Astrocyte of the cerebellum (primary cell): ENCODE data around the gene CACNG3.

Experiments used
- DNase-seq: peaks from one replicate; pipeline ENCODE4 v3.0.0-alpha.2; 2011; ENCODE audit warnings: low read depth
- H3K4me3 ChIP-seq: 2 replicates; pipeline ENCODE4 v1.5.1; 2011; ENCODE audit warnings: mild to moderate bottlenecking, low read depth, low read length, moderate library complexity
- in situ Hi-C: cut with HindIII; loops from 2 replicates; pipeline ENCODE4 v1.10.0; 2017; ENCODE audit warnings: low sequenced_read_pairs
- TF ChIP-seq, protein P1 (sequence below): IDR thresholded peaks from 2 replicates; pipeline ENCODE4 v1.5.1; 2012; ENCODE audit warnings: low read length, low read depth, moderate library complexity, mild to moderate bottlenecking; ENCODE audit errors: missing control alignments

The CACNG3 gene

DNA sequence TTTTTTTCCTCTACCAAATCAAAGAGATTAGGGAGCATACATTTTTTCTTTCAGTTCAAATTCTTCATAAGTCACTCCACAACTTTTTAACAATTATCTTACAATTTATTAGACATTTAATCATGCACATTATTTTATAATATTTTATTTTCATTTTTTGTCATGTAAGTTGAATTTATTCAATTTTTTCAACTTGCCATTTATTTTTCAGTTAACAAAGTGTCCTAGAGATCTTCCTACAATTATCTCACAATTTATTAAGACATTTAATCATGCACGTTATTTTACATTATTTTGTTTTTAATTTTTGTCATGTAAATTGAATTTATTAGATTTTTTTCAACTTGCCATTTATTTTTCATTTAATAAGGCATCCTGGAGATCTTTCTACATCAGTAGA is 16.2 kb downstream of the CACNG3 start:
- DNase-seq: no peak
- TF ChIP-seq, protein P1, sequence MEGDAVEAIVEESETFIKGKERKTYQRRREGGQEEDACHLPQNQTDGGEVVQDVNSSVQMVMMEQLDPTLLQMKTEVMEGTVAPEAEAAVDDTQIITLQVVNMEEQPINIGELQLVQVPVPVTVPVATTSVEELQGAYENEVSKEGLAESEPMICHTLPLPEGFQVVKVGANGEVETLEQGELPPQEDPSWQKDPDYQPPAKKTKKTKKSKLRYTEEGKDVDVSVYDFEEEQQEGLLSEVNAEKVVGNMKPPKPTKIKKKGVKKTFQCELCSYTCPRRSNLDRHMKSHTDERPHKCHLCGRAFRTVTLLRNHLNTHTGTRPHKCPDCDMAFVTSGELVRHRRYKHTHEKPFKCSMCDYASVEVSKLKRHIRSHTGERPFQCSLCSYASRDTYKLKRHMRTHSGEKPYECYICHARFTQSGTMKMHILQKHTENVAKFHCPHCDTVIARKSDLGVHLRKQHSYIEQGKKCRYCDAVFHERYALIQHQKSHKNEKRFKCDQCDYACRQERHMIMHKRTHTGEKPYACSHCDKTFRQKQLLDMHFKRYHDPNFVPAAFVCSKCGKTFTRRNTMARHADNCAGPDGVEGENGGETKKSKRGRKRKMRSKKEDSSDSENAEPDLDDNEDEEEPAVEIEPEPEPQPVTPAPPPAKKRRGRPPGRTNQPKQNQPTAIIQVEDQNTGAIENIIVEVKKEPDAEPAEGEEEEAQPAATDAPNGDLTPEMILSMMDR: no peak
- no peak overlapping the region for H3K4me3 ChIP-seq
- in situ Hi-C loops: no loop called here

DNA sequence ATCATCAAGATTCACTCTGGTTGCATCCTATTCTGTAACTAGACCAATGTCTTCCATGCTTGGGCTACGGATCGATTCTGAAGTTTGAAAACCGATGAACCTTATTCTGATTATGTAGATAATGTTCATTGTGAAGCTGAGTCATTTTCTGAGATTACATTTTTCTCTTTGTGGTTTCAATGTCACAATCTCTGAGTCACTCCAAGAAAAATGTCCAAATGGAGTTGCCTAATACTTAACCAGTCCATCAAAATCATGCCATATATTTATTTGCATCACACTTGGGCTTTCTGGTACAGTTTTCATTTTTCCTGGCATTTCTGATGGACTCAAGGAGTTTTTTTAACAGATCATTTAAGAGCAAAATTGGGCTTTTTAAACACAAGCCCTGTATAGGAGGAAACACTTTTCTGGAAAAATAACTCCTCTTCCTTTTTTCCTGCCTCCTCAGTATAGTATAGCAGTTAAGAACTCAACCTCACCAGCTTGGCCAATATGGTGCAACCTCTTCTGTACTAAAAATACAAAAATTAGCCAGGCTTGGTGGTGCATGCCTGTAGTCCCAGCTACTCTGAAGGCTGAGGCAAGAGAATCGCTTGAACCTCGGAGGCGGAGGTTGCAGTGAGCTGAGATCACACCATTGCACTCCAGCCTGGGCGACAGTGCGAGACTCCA is 17.5 kb downstream of the CACNG3 start:
- H3K4me3 ChIP-seq: no peak overlapping the region
- in situ Hi-C loops: no loop called here
- no peak for DNase-seq
- TF ChIP-seq, protein P1: no peak

DNA sequence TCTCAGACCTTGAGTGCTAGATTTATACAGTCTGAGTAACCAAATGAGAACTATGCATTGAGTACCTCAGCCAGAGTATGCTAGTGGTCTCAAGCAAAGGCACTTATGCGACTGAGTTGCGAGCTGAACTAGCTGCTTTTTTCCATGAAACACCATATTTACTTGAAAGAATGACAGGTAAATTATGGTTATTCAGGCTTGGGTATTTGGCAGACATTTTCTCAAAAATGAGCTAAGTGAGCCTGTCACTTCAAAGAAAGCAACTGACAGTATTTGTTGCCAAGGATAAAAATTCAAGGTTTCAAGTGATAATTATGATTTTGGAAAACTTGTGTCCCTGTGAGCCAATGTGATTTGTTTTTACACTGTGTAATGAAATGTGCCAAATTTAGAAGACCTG is 19.3 kb downstream of the CACNG3 start:
- no peak for DNase-seq
- TF ChIP-seq, protein P1: no peak
- H3K4me3 ChIP-seq: no peak overlapping the region
- in situ Hi-C loops: no loop called here

GRCh38 chr16:24279982-24280515 is 23.9 kb downstream of the CACNG3 start:
- no peak for DNase-seq
- in situ Hi-C loops: no loop called here
- H3K4me3 ChIP-seq: no peak overlapping the region
- TF ChIP-seq, protein P1: no peak

DNA sequence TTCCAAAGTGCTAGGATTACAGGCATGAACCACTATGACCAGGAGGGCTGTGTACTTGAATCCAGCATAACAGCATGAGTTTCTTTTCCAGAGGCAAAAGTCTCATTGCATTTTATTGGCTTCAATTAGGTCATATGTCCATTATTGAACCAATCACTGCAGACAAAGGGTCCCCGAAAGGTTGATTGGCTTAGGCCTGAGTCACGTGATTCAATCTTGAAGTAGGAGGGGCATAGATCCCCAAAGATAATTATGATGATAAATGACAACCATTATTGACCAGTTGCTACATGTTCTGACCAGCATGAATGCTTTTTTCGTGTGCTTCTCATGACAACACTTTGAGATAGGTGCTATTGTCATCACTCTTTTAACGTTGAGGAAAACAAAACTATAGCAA is 25.3 kb downstream of the CACNG3 start:
- H3K4me3 ChIP-seq: no peak overlapping the region
- in situ Hi-C loops: no loop called here
- DNase-seq: no peak
- TF ChIP-seq, protein P1: no peak

DNA sequence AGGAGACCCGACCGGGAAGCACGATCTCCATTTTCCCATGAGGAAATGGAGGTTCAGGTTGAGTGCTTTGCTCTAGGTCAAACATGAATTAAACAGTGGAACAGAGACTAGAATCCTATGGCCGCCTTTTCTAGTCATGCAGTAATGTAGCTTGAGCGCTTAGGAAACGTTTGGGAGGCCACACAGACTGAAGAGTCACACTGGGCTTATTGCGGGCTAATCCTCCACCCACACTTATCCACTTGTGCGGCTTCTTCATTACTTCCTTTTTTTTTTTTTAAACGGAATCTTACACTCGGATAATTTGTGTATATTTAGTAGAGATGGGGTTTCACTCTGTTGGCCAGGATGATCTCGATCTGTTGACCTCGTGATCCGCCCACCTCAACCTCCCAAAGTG is 26.0 kb downstream of the CACNG3 start:
- no peak for DNase-seq
- TF ChIP-seq, protein P1: no peak
- in situ Hi-C loops: no loop called here
- H3K4me3 ChIP-seq: no peak overlapping the region
